Right lobe of liver (tissue), 4 donors: ENCODE measurements around the gene CMBL.

Experiments
- CTCF ChIP-seq, 4 donors: fragments of 200-600 bp in 3 of 4; fragments of 450-650 bp in 1 of 4; IDR thresholded peaks; one replicate each; pipeline versions ENCODE4 v1.5.1 to v1.8.0; 2016 to 2022; ENCODE audit warnings: antibody characterized with exemption in 4 of 4, mild to moderate bottlenecking in 2 of 4
- POLR2A ChIP-seq: fragments of 450-650 bp; IDR thresholded peaks from one replicate; pipeline ENCODE4 v1.6.1; 2017; ENCODE audit warnings: antibody characterized with exemption, mild to moderate bottlenecking
- donor health status: DM: no; HTN: no; CAD: no.
- donor health status: DM: no; HTN: no; CAD: no.
- donor health status: DM: no; HTN: yes; CAD: no.

- TF ChIP-seq POLR2A (peak; percentile 44), CTCF (IDR thresholded peaks at IDR 0.05) (no peak)
These were observed 22.2 kb upstream of the CMBL start for GRCh38 chr5:10329820-10330481.
